GM19099 (cell line): ENCODE results near the gene DPP7.

Experiments
- POLR2A ChIP-seq: IDR thresholded peaks from 3 replicates; pipeline ENCODE4 v1.6.1; 2011; ENCODE audit warnings: low read depth; ENCODE audit not compliant: insufficient read length; ENCODE audit errors: extremely low read depth

Gene DPP7

DNA sequence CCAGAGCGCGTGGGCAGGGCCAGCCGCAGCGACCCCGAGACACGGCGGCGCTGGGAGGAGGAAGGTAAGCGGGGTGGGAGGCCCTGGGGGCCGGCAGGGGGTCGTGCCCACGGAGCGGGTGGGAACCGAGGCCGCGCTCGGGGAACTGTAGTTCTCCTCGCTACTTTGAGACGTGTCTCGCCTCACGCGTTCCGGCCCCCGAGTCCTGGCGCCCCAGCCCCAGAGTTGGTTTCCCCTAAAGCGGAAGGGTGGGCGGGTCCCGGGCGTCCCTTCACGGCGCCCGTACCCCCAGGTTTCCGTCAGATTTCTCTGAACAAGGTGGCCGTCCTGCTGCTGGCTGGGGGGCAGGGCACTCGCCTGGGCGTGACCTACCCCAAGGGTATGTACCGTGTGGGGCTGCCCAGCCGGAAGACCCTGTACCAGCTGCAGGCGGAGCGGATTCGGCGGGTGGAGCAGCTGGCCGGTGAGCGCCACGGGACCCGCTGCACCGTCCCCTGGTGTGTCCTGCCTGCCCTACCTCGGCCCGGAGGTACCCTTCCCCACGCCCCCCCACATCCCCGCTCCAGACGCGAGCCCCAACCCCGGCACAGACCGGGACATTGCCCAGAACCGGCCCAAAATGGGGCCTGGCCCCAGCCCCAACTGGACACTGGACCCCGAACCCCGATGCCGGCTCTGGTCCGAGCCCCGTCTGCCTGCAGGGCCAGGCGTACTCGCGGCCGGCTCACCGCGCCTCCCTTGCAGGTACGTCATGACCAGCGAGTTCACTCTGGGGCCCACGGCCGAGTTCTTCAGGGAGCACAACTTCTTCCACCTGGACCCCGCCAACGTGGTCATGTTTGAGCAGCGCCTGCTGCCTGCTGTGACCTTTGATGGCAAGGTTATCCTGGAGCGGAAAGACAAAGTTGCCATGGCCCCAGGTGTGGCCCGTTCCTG lies 36.5 kb downstream of the DPP7 start:
- no peak for TF ChIP-seq POLR2A

GRCh38 chr9:137077010-137077747 lies 37.4 kb downstream of the DPP7 start, which contains the start of gene UAP1L1:
TSS of gene UAP1L1 (plus strand) at chr9:137077517. CDS start at chr9:137077533, 16 bp downstream.
- TF ChIP-seq POLR2A, result peak; percentile 59

GRCh38 chr9:137076636-137077009 lies 37.9 kb downstream of the DPP7 start:
- TF ChIP-seq POLR2A, result no peak

- TF ChIP-seq POLR2A, result no peak
Observed at GRCh38 chr9:137075275-137075775, 39.2 kb downstream of the DPP7 start.

DNA sequence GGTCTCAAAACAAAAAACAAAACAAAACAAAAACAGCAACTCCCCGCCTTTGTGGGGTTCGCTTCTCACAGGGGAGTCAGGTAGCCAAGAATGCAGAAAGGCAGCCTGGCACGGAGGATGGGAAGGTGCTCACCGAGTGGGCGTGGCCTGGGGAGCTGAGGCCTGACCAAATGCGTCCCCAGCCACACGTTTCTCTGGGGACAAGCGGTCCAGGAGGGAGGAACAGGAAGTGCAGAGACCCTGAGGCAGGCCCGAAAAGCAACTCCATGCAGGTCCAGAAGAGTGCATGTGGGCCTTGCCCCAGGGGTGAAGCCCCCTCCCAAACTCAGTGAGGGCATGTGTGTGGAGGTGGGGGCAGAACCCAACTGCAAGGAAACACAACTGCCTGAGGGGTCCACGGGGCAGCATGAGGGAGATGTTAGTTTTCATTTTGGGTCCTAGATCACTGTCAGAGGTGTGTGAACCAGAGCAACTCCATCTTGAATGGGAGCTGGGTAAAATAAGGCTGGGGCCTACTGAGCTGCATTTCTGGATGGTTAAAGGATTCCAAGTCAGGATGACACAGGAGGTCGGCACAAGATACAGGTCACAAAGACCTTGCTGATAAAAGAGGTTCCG lies 39.8 kb downstream of the DPP7 start:
- TF ChIP-seq POLR2A, result no peak

- no peak for TF ChIP-seq POLR2A
Observed at GRCh38 chr9:137073992-137074399, 40.5 kb downstream of the DPP7 start.

DNA sequence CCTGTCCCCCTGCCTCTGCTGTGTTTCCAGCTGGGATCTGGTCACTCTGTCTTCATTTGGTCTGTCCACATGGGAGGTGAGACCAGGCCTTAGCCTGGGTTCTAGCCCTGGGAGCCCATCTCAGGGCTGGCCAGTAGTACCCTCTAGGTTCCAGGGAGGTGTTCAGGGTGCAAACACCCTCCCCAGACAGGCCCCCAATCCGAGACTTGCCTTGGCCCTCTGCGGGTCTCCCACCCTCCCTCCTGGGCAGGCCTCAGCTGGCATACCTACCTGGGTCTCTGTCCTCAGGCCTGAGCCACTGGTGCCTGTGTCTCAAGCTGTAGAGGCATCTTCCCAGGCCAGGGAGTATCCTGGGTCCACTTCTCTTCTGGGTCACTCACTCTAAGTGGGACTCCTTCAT lies 43.3 kb downstream of the DPP7 start:
- no peak for TF ChIP-seq POLR2A

DNA sequence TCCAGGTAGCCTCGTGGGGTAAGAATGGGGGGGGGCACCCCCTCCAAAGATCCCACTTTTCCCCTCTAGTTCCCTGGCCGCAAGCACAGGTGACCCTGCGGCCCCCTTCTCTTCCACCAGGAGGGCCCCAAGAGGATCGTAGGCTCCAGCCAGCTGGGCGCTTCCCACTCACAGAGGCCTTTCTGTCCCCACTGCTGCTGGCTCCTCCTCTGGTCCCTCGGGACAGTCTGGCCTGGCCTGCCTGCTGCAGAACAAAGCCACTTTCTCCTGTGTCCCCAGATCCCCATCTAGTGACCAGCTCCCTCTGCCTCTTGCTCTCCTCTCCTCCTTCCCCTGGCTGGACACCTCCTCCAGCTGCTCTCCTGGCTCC lies 43.6 kb downstream of the DPP7 start:
- TF ChIP-seq POLR2A, result no peak

DNA sequence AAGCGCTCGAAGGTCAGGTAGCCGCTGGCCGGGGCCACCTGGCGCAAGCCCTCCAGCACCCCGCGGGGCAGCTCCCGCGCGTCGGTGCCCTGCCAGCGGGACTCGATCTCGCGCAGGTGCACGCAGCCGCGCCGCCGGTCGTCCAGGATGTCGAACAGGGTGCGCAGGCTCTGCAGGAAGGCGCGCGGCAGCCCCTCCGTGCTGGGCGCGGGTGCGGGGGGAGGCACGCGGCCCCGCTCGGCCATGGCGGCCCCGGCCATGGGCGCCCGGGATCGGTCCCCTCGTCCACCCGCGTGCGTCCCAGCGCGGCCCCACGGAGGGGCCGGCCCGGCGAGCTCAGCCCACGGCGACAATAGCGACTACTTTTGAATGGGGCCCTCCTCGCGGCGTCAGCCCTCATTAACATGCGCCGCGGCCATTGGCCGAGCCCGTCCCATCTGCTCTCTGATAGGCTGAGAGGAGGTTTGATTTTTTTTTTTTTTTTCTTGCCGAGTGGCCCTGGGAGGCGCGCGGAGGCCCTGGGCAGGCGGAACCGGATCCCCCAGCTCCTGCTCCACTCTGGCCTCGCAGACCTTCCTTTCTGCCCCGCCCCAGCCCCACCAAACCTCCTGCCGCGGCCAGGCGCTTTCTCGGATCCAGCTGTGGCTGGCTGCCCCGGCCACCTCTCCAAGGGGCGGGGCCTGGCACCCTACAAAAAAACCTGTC lies 44.2 kb downstream of the DPP7 start, which contains the start of gene SAPCD2:
TSS of gene SAPCD2 (minus strand) at position 357 of the 705 bp plus-strand sequence. CDS start at position 260, 97 bp downstream.
- TF ChIP-seq POLR2A, result peak; percentile 73

- no peak for TF ChIP-seq POLR2A
Observed at GRCh38 chr9:137069508-137070091, 44.9 kb downstream of the DPP7 start.

- no peak for TF ChIP-seq POLR2A
Observed at GRCh38 chr9:137068539-137069507, 45.7 kb downstream of the DPP7 start.

- no peak for TF ChIP-seq POLR2A
Observed at GRCh38 chr9:137067860-137068538, 46.5 kb downstream of the DPP7 start.
